Gastroesophageal sphincter (tissue), 4 donors: ENCODE measurements around the gene DISC1. TPM values are rescaled to one million over a fixed set of nuclear protein-coding genes. Genes with fewer than 3 reads are reported as not detected.

Source experiments
- ATAC-seq: fragments of 150-250 bp; one replicate; pipeline ENCODE4 v1.9.1; 2016; ENCODE audit warnings: mild to moderate bottlenecking, moderate library complexity
- H3K27ac ChIP-seq, 4 donors: fragments of 200-600 bp; sonication (generic) in 3 of 4; 1 replicate in 3 of 4; 2 replicates in 1 of 4; pipeline ENCODE4 v1.5.1; 2016 to 2019
- H3K27me3 ChIP-seq: fragments of 200-600 bp; sonication (generic); one replicate; pipeline ENCODE4 v1.5.1; 2019
- H3K36me3 ChIP-seq, 2 donors: fragments of 200-600 bp; sonication (generic); one replicate each; pipeline ENCODE4 v1.5.1; 2019; ENCODE audit warnings: control low read depth in 1 of 2
- H3K4me1 ChIP-seq, 3 donors: fragments of 200-600 bp; sonication (generic); 1 replicate in 2 of 3; 2 replicates in 1 of 3; pipeline ENCODE4 v1.5.1; 2016 to 2019; ENCODE audit warnings: control low read depth in 2 of 3
- H3K4me3 ChIP-seq, 2 donors: fragments of 200-600 bp; sonication (generic); one replicate each; pipeline ENCODE4 v1.5.1; 2019; ENCODE audit warnings: mild to moderate bottlenecking in 1 of 2, moderate library complexity in 1 of 2
- H3K9me3 ChIP-seq, 3 donors: fragments of 200-600 bp; sonication (generic); one replicate each; pipeline ENCODE4 v1.5.1; 2017 to 2019; ENCODE audit warnings: control low read depth in 2 of 3
- CTCF ChIP-seq, 4 experiments: fragments of 200-600 bp in 2 of 4; fragments of 450-650 bp in 2 of 4; sonication (generic) in 1 of 4; IDR thresholded peaks; one replicate each; pipeline ENCODE4 v1.5.1; 2017 to 2019; ENCODE audit warnings: antibody characterized with exemption in 4 of 4, mild to moderate bottlenecking in 2 of 4, moderate library complexity in 2 of 4
- EP300 ChIP-seq: sonication (generic); formaldehyde crosslinking; IDR thresholded peaks from one replicate; pipeline ENCODE4 v1.6.1; 2017; ENCODE audit warnings: antibody characterized with exemption, mild to moderate bottlenecking
- POLR2A ChIP-seq, 2 donors: fragments of 450-650 bp; IDR thresholded peaks; one replicate each; pipeline ENCODE4 v1.6.1; 2017; ENCODE audit warnings: antibody characterized with exemption in 2 of 2, mild to moderate bottlenecking in 2 of 2, moderate library complexity in 1 of 2
- POLR2AphosphoS5 ChIP-seq: sonication (generic); formaldehyde crosslinking; IDR thresholded peaks from one replicate; pipeline ENCODE4 v1.6.1; 2017; ENCODE audit warnings: antibody characterized with exemption
- WGBS, 2 donors: methylation state at CpG; one replicate each; pipeline ENCODE4 v1.1.5; 2018; ENCODE audit warnings: low coverage in 1 of 2; 5-methylcytosine and 5-hydroxymethylcytosine counted together
- total RNA-seq, 4 donors: library from RNA; depleted of rRNA; stranded (reverse); fragments of >200 nt; gene quantifications; one replicate each; pipeline ENCODE4 v1.1.0, GENCODE V29; 2016

Gene DISC1
- total RNA-seq, 4 donors from 2014 or later: 4.4 to 9.8 (median 6.8) TPM

DNA sequence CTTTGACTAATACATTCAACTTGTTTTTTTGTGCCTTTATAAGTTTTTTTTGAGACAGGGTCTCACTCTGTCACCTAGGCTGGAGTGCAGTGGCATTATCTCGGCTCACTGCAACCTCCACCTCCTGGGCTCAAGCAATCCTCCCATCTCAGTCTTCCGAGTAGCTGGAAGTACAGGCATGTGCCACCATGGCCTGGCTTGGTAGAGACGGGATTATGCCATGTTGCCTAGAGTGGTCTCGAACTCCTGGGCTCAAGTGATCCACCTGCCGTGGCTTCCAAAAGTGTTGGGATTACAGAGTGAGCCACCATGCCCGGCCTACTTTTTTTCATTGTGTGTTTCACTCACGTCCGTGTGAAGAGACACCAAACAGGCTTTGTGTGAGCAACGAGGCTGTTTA, 202.7 kb downstream of the DISC1 start:
- no peaks in the 10 kb centered on the region for H3K27me3 ChIP-seq
- no peak overlapping the region for H3K27ac ChIP-seq
- TF ChIP-seq POLR2A (IDR thresholded peaks at IDR 0.05) (no peak), EP300 (no peak), POLR2AphosphoS5 (no peak), CTCF (IDR thresholded peaks at IDR 0.05) (no peak)
- no peak for ATAC-seq
- H3K4me3 ChIP-seq: no peak overlapping the region
- H3K4me1 ChIP-seq: peaks cover 0 to 5% (median 0%) of the 10 kb centered on the region in 3 donors
- no peaks in the 10 kb centered on the region for H3K9me3 ChIP-seq
- 92 to 98% methylated on average over 2 to 7 of the region's 9 CpGs for WGBS, 2 donors
- no peaks in the 10 kb centered on the region for H3K36me3 ChIP-seq

DNA sequence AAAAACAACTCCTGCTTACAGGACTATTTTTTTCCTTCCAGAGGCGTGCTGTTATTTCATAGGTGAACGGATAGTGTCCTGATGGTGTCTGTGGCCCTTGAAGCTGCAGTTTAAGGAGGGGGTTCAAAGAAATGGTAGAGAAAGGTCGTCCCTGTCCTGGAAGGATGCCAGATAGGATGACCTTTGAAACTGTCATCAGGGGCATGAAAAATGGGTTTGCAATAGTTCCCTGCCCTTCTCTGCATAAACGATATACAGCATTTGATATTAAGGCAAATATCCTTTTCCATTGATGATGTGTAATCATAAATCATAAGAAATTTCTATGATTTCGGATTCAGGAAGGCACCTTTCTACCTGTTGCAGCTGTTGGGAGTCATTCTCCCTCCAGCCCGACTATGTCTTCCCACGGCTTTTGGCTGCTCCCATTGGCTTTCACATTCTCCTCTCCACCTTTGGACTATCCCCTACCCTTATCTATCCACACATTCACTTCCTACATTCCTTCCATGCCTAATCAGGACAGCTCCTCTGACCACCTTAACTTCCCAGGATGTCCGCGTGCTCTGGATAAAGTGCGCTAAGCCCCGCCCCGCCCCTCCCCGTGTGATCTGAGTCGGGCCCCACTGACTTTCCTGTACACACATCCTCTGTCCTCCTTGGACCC, 209.8 kb downstream of the DISC1 start:
- WGBS, 2 donors: 81 to 86% methylated on average over 9 to 12 of the region's 14 CpGs
- H3K36me3 ChIP-seq: no peaks in the 10 kb centered on the region
- H3K4me1 ChIP-seq: no peaks in the 10 kb centered on the region
- TF ChIP-seq EP300: no peak
- TF ChIP-seq POLR2A (IDR thresholded peaks at IDR 0.05): no peak
- TF ChIP-seq CTCF (IDR thresholded peaks at IDR 0.05): no peak
- no peak for TF ChIP-seq POLR2AphosphoS5
- no peaks in the 10 kb centered on the region for H3K27me3 ChIP-seq
- no peaks in the 10 kb centered on the region for H3K9me3 ChIP-seq
- ATAC-seq: no peak
- no peak overlapping the region for H3K4me3 ChIP-seq
- no peak overlapping the region for H3K27ac ChIP-seq

GRCh38 chr1:231838521-231838920, 211.9 kb downstream of the DISC1 start:
- TF ChIP-seq EP300: no peak
- TF ChIP-seq POLR2AphosphoS5: no peak
- TF ChIP-seq POLR2A (IDR thresholded peaks at IDR 0.05): no peak
- TF ChIP-seq CTCF (IDR thresholded peaks at IDR 0.05): no peak
- no peaks in the 10 kb centered on the region for H3K4me1 ChIP-seq
- H3K9me3 ChIP-seq: no peaks in the 10 kb centered on the region
- no peaks in the 10 kb centered on the region for H3K36me3 ChIP-seq
- H3K27ac ChIP-seq: no peak overlapping the region
- no peak for ATAC-seq
- H3K4me3 ChIP-seq: no peak overlapping the region
- H3K27me3 ChIP-seq: no peaks in the 10 kb centered on the region
- 69 to 81% methylated on average over 4 to 6 of the region's 7 CpGs for WGBS, 2 donors

GRCh38 chr1:231839999-231840398, 213.4 kb downstream of the DISC1 start:
- Histone ChIP-seq H3K36me3 (no peaks in the 10 kb centered on the region), H3K27me3 (no peaks in the 10 kb centered on the region), H3K4me3 (no peak overlapping the region), H3K4me1 (peaks cover 0 to 2% (median 0%) of the 10 kb centered on the region in 3 donors), H3K9me3 (no peaks in the 10 kb centered on the region), H3K27ac (no peak overlapping the region)
- no peak for ATAC-seq
- TF ChIP-seq POLR2A (IDR thresholded peaks at IDR 0.05): no peak
- no peak for TF ChIP-seq CTCF (IDR thresholded peaks at IDR 0.05)
- TF ChIP-seq POLR2AphosphoS5: no peak
- no peak for TF ChIP-seq EP300
- WGBS, 2 donors: 73 to 100% methylated on average over 2 of the region's 2 CpGs

GRCh38 chr1:231841616-231842344, 215.2 kb downstream of the DISC1 start:
- H3K27ac ChIP-seq: no peak overlapping the region
- 80 to 81% methylated on average over 5 of the region's 5 CpGs for WGBS, 2 donors
- peak; percentile 63 for ATAC-seq
- no peaks in the 10 kb centered on the region for H3K36me3 ChIP-seq
- no peaks in the 10 kb centered on the region for H3K27me3 ChIP-seq
- H3K4me3 ChIP-seq: no peak overlapping the region
- H3K9me3 ChIP-seq: no peaks in the 10 kb centered on the region
- no peak for TF ChIP-seq CTCF (IDR thresholded peaks at IDR 0.05)
- TF ChIP-seq POLR2AphosphoS5: no peak
- H3K4me1 ChIP-seq: peaks cover 0 to 7% (median 0%) of the 10 kb centered on the region in 3 donors
